HG03025 (cell line): ENCODE results near the gene NCR3LG1.
"Not testable (repeated sequence)": the region's sequence is repeated elsewhere in the genome, so short reads cannot be mapped to it uniquely, and the experiment has no call there.

Source experiments
- ATAC-seq: cut with Tn5 transposase; IDR thresholded peaks from one replicate; pipeline ENCODE4 v1.9.1; 2021; ENCODE audit warnings: mild to moderate bottlenecking, moderate library complexity; ENCODE audit not compliant: unreplicated experiment, low FRiP score

Gene NCR3LG1

DNA sequence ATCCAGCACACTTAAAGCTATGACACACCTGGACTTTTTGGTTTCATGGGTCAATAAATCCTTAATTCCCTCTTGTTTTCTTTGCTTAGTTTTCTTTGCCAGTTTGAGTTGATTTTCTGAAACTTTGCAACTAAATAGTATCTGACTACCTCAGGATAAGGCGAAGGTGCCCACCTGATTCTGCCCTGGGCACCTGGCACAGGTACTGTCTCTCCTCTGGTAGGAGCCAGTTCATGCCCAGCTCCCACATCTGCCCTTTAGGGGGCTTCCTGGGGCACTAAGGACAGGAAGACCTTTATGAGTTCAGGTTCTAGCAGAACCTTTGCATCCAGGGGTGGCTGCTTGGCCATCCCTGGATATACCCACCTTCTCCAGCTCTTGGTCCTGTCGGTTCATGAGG lies 56.4 kb downstream of the NCR3LG1 start:
- ATAC-seq, result no peak

DNA sequence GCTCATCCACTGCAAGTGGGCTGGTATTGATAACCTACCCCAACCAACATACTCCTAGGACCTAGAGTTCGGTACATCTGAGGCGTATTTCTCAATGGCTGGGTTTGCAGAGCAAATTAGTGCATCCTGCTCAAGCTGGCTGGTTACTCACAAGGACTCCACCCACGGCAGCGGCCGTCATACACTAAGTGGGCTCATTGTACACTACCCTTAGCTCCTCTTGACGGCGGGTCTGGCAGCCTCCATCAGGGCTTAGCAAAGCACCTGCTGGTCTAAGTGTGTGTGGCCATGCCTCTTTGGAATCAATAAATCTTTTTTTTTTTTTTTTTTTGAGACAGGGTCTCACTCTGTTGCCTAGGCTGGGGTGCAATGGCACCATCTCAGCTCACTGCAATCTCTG lies 57.0 kb downstream of the NCR3LG1 start:
- no peak for ATAC-seq

DNA sequence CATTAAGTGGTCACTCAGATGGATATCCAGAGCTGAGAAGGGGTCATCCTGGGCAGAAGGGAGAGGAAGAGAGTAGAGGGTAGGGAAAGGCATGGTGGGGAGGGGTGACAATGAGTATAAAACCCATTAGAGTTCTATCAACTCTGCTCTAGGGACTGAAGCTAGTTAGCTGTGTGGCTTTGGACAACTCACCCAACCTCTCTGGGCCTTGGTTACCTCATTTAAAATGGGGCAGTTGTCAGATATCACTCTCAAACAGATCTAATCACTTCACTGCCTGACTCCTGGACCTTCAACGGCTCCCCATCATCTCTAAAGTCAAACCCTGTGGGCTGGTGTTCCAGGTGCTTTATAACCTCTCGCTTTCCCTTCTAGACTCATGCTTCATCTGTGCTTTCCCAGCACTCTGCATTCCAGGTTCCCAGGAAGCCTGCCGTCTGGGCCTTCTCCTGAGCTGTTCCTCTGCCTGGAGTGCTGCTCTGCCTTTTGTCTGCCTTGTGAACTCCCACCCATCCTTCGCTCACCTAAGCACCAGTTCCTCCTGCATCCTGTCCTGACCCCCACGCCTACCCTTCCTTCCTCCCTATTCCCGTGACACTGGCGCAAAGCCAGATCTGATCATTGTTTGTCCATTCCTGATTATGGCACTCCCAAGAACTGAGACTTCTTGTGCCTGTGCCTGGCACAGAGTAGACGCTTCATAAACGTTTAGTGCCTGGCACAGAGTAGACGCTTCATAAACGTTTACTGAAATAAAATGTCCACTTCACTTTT lies 59.2 kb downstream of the NCR3LG1 start:
- no peak for ATAC-seq

DNA sequence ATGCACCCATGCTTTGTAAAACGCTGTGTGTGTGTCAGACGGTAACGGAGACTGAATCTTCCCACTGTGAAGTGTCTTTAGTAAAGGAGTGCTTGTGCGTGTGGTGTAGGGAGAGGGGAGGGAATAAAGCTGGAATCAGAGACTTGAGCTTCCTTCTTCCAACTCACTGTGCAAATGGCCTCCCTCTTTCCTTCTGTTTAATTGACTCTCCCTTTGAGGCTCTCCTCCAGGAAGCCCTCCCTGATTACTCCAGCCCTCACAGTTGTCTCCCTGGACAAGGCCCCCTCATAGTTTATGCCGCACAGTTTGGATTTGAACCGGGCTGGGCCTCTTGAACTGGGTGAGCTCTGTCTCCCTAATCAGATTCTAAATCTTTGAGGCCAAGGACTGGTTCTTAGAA lies 59.8 kb downstream of the NCR3LG1 start:
- no peak for ATAC-seq

- ATAC-seq, result no peak
Observed at GRCh38 chr11:17412488-17413180, 61.0 kb downstream of the NCR3LG1 start.

DNA sequence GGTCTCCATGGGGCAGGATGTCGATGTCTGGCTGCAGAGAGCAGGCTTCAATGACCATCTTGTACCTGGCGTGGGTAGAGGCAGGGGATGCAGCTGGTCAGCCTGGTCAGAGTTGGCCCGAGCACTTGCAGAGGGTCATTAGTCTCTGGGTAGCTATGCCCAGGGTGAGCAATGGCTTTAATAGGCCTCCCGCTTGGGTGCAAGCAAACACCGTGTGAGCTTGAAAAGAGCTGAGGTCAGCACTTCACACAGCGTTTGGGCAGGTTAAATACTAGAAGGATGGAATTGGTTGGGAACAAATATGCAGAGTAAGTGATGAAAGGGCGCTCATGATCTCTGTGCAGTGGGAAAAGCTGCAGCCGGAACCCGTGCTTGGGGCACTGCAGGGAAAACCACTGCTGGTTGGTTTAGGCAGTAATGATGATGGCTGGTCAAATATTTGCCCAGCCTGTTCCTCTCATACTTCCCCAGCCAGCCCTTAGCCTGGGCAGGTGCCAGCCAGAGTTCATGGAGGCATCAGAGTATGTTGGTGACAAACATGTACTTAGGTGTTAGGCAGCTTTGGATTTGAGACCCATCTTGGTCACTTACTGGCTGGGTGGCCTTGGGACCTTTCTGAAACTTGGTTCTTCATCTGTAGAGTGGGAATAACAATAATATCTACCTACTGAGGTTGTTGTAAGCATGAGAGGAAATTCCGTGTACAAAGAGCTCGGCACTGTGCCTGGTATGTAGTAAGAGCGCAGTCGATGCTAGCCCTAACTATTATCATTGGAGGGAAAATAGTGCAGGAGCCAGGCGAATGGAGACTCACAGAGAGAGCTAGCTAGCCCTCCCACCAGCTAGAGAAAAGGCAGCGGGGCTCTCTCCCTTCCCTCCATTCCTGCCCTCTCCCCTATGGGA lies 62.1 kb downstream of the NCR3LG1 start:
- no peak for ATAC-seq

GRCh38 chr11:17414317-17414737 lies 62.7 kb downstream of the NCR3LG1 start:
- ATAC-seq, result no peak

GRCh38 chr11:17414992-17415391 lies 63.4 kb downstream of the NCR3LG1 start:
- no peak for ATAC-seq

- no peak for ATAC-seq
Observed at GRCh38 chr11:17415523-17416104, 64.0 kb downstream of the NCR3LG1 start.

- no peak for ATAC-seq
Observed at GRCh38 chr11:17416492-17416891, 64.9 kb downstream of the NCR3LG1 start.

GRCh38 chr11:17418444-17419081 lies 67.0 kb downstream of the NCR3LG1 start:
- ATAC-seq, result no peak

- no peak for ATAC-seq
Observed at GRCh38 chr11:17421781-17422180, 70.2 kb downstream of the NCR3LG1 start.

DNA sequence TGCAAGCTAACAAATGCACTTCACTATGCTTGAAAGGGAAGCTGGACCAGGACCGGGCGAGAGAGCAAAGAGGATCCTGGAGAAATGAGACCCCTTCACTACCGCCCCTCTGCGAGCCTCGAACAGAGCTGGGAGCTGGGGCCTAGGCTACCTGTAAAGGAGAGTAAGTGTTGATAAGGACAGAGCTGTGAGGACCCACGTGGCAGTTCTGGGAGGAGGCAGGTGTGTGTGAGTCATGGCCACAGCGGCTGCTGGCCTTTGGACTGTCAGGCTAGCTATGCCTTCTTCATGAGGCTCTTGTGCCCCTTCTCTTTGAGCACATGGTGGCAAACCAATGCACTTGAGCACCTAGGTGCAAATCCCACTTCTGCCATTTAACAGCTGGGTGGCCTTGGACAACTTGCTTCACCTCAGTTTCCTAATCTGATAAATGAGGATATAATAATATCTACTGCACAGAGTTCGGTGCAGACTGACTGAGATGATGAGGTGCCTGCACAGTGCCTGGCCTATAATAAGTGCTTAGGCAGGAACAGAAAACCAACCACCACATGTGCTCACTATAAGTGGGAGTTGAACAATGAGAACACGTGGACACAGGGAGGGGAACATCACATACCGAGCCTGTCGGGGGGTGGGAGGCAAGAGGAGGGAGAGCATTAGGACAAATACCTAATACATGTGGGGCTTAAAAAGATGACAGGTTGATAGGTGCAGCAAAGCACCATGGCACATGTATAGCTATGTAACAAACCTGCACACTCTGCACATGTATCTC lies 72.1 kb downstream of the NCR3LG1 start:
- no peak for ATAC-seq

DNA sequence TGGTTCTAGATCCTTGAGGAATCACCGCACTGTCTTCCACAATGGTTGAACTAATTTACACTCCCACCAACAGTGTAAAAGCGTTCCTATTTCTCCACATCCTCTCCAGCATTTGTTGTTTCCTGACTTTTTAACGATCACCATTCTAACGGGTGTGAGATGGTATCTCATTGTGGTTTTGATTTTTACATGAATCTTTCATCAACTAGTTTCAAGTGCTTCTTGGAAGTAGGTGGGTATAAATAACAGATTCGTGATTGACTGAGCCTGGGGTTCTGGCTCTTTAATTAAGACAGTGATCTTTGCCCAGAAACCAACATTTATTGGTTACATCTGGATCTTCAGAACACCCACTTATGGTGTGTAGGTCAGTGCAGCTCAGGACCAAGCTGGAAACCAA lies 74.6 kb downstream of the NCR3LG1 start:
- not testable (repeated sequence) for ATAC-seq
